Liver (tissue), 3 donors: ENCODE data around the gene BEST1.
A peak's percentile ranks its signal among the peaks of the same experiment; 100 is the strongest.

Experiments
- EGR1 ChIP-seq, 2 donors: IDR thresholded peaks; 2 replicates each; pipeline ENCODE4 v1.6.1; 2016 to 2018; ENCODE audit warnings: antibody characterized with exemption in 2 of 2, low read depth in 2 of 2
- HNF4G ChIP-seq: IDR thresholded peaks from 2 replicates; pipeline ENCODE4 v1.6.1; 2016; ENCODE audit warnings: antibody characterized with exemption
- MAX ChIP-seq: IDR thresholded peaks from 2 replicates; pipeline ENCODE4 v1.6.1; 2016; ENCODE audit warnings: antibody characterized with exemption
- NR2F2 ChIP-seq: IDR thresholded peaks from 2 replicates; pipeline ENCODE4 v1.6.1; 2016; ENCODE audit warnings: antibody characterized with exemption
- RAD21 ChIP-seq, 2 donors: IDR thresholded peaks; 2 replicates each; pipeline ENCODE4 v1.6.1; 2016; ENCODE audit warnings: antibody characterized with exemption in 2 of 2, mild to moderate bottlenecking in 2 of 2
- REST ChIP-seq: IDR thresholded peaks from 2 replicates; pipeline ENCODE4 v1.6.1; 2016; ENCODE audit warnings: antibody characterized with exemption, mild to moderate bottlenecking
- RXRA ChIP-seq, 2 donors: IDR thresholded peaks; 2 replicates each; pipeline ENCODE4 v1.6.1; 2017 to 2018; ENCODE audit warnings: antibody characterized with exemption in 2 of 2, mild to moderate bottlenecking in 1 of 2
- YY1 ChIP-seq: IDR thresholded peaks from 2 replicates; pipeline ENCODE4 v1.6.1; 2016; ENCODE audit warnings: antibody characterized with exemption, mild to moderate bottlenecking
- TF ChIP-seq, protein P1 (sequence below): fragments of 150-350 bp; IDR thresholded peaks from 2 replicates; pipeline ENCODE4 v1.5.1; 2017; ENCODE audit warnings: improper control_type of control experiment, low read depth, low read length; ENCODE audit not compliant: missing input control
- TF ChIP-seq, protein P2 (sequence below): IDR thresholded peaks from 2 replicates; pipeline ENCODE4 v1.6.1; 2016; ENCODE audit warnings: antibody characterized with exemption
- donor health status: healthy.
- donor health status: healthy.

- TF ChIP-seq MAX: peak; percentile 15
- TF ChIP-seq, protein P1, sequence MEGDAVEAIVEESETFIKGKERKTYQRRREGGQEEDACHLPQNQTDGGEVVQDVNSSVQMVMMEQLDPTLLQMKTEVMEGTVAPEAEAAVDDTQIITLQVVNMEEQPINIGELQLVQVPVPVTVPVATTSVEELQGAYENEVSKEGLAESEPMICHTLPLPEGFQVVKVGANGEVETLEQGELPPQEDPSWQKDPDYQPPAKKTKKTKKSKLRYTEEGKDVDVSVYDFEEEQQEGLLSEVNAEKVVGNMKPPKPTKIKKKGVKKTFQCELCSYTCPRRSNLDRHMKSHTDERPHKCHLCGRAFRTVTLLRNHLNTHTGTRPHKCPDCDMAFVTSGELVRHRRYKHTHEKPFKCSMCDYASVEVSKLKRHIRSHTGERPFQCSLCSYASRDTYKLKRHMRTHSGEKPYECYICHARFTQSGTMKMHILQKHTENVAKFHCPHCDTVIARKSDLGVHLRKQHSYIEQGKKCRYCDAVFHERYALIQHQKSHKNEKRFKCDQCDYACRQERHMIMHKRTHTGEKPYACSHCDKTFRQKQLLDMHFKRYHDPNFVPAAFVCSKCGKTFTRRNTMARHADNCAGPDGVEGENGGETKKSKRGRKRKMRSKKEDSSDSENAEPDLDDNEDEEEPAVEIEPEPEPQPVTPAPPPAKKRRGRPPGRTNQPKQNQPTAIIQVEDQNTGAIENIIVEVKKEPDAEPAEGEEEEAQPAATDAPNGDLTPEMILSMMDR: no peak
- TF ChIP-seq NR2F2: no peak
- TF ChIP-seq RAD21 (IDR thresholded peaks at IDR 0.05): peak in 1 of 2 donors; percentile 3
- no peak for TF ChIP-seq EGR1 (IDR thresholded peaks at IDR 0.05; ENCODE audit: low read depth in 2 of 2)
- TF ChIP-seq YY1: no peak
- no peak for TF ChIP-seq REST
- TF ChIP-seq RXRA (IDR thresholded peaks at IDR 0.05): peak in 1 of 2 donors; percentile 45
- TF ChIP-seq, protein P2, sequence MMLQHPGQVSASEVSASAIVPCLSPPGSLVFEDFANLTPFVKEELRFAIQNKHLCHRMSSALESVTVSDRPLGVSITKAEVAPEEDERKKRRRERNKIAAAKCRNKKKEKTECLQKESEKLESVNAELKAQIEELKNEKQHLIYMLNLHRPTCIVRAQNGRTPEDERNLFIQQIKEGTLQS: no peak
- TF ChIP-seq HNF4G: no peak
Measured at GRCh38 chr11:62004473-62004872, 54.3 kb downstream of the BEST1 start.
